Endothelial cell (in vitro differentiated cells): ENCODE results near the gene BABAM2. TPM values are rescaled to one million over a fixed set of nuclear protein-coding genes. Genes with fewer than 3 reads are reported as not detected.

Experiments used
- DNase-seq: peaks from one replicate; pipeline ENCODE4 v3.0.0; 2021; ENCODE audit warnings: low spot score
- H3K27ac Mint-ChIP-seq: one replicate; pipeline ENCODE4 v1.8.0; 2021; ENCODE audit warnings: mixed read lengths, inconsistent platforms; ENCODE audit not compliant: unreplicated experiment
- H3K27me3 Mint-ChIP-seq: one replicate; pipeline ENCODE4 v1.8.0; 2021; ENCODE audit warnings: mild to moderate bottlenecking, moderate library complexity, mixed read lengths, inconsistent platforms; ENCODE audit not compliant: unreplicated experiment
- H3K36me3 Mint-ChIP-seq: one replicate; pipeline ENCODE4 v1.8.0; 2021; ENCODE audit warnings: mild to moderate bottlenecking, low read depth, mixed read lengths, inconsistent platforms; ENCODE audit not compliant: unreplicated experiment
- H3K4me1 Mint-ChIP-seq: one replicate; pipeline ENCODE4 v1.8.0; 2021; ENCODE audit warnings: mild to moderate bottlenecking, mixed read lengths, inconsistent platforms; ENCODE audit not compliant: unreplicated experiment
- H3K4me3 Mint-ChIP-seq: one replicate; pipeline ENCODE4 v1.8.0; 2021; ENCODE audit warnings: mild to moderate bottlenecking, mixed read lengths, inconsistent platforms; ENCODE audit not compliant: unreplicated experiment
- H3K9me3 Mint-ChIP-seq: one replicate; pipeline ENCODE4 v1.8.0; 2021; ENCODE audit warnings: mixed read lengths, inconsistent platforms; ENCODE audit not compliant: unreplicated experiment
- CTCF ChIP-seq: fragments of 200-600 bp; sonication (generic); IDR thresholded peaks from one replicate; pipeline ENCODE4 v1.5.0; 2021; ENCODE audit warnings: antibody characterized with exemption; ENCODE audit not compliant: unreplicated experiment
- total RNA-seq: library from RNA; stranded (reverse); fragmentation: NEBNext Ultra II Directional; extraction: Animal tissue kit (Norgen Biotek cat#: 25700); gene quantifications from one replicate; pipeline ENCODE4 v1.2.1, GENCODE V29; 2021; ENCODE audit not compliant: unreplicated experiment

Gene BABAM2
- total RNA-seq, 1 donor from 2014 or later: 40.2 TPM

- DNase-seq: no peak
- H3K27ac Mint-ChIP-seq: no peak overlapping the region
- H3K9me3 Mint-ChIP-seq: no peaks in the 10 kb centered on the region
- peaks cover 14% of the 10 kb centered on the region for H3K4me1 Mint-ChIP-seq
- no peak for TF ChIP-seq CTCF
- no peak overlapping the region for H3K4me3 Mint-ChIP-seq
- peaks cover 4% of the 10 kb centered on the region for H3K27me3 Mint-ChIP-seq
- H3K36me3 Mint-ChIP-seq: peaks cover 8% of the 10 kb centered on the region
Observed at GRCh38 chr2:28276807-28277206, 386.3 kb downstream of the BABAM2 start.

- Mint-ChIP-seq H3K36me3 (peaks cover 8% of the 10 kb centered on the region), H3K27me3 (peaks cover 4% of the 10 kb centered on the region), H3K27ac (no peak overlapping the region), H3K4me1 (peaks cover 14% of the 10 kb centered on the region), H3K9me3 (no peaks in the 10 kb centered on the region), H3K4me3 (no peak overlapping the region)
- TF ChIP-seq CTCF: no peak
- no peak for DNase-seq
Observed at GRCh38 chr2:28277466-28277865, 386.9 kb downstream of the BABAM2 start.

- peaks cover 4% of the 10 kb centered on the region for H3K27me3 Mint-ChIP-seq
- no peaks in the 10 kb centered on the region for H3K9me3 Mint-ChIP-seq
- TF ChIP-seq CTCF: no peak
- H3K4me1 Mint-ChIP-seq: peaks cover 14% of the 10 kb centered on the region
- no peak overlapping the region for H3K27ac Mint-ChIP-seq
- DNase-seq: no peak
- H3K4me3 Mint-ChIP-seq: no peak overlapping the region
- H3K36me3 Mint-ChIP-seq: peaks cover 4% of the 10 kb centered on the region
Observed at GRCh38 chr2:28279371-28279770, 388.8 kb downstream of the BABAM2 start.

- DNase-seq: no peak
- Mint-ChIP-seq H3K4me1 (peaks cover 2% of the 10 kb centered on the region), H3K4me3 (no peak overlapping the region), H3K9me3 (no peaks in the 10 kb centered on the region), H3K27me3 (peaks cover 3% of the 10 kb centered on the region), H3K27ac (no peak overlapping the region), H3K36me3 (peaks cover 4% of the 10 kb centered on the region)
- no peak for TF ChIP-seq CTCF
Observed at GRCh38 chr2:28280619-28281018, 390.1 kb downstream of the BABAM2 start.

- TF ChIP-seq CTCF: no peak
- Mint-ChIP-seq H3K4me3 (no peak overlapping the region), H3K36me3 (peaks cover 4% of the 10 kb centered on the region), H3K27me3 (peaks cover 5% of the 10 kb centered on the region), H3K27ac (no peak overlapping the region), H3K4me1 (no peaks in the 10 kb centered on the region), H3K9me3 (no peaks in the 10 kb centered on the region)
- no peak for DNase-seq
Observed at GRCh38 chr2:28281739-28282138, 391.2 kb downstream of the BABAM2 start.
